Placental epithelial cell (primary cell): ENCODE measurements around the gene ARL4C. TPM values are rescaled to one million over a fixed set of nuclear protein-coding genes. Genes with fewer than 3 reads are reported as not detected.

Experiments
- total RNA-seq: library from RNA; depleted of rRNA; stranded (reverse); fragments of >200 nt; gene quantifications from 2 replicates; pipeline ENCODE4 v1.2.3, GENCODE V29; 2012

Gene ARL4C
- total RNA-seq, result 7.5 and 11.8 TPM in 2 replicates

GRCh38 chr2:234496835-234497593 lies at the start of gene ARL4C:
ARL4C (minus strand) TSS chr2:234497081; CDS start chr2:234496586, 495 bp downstream.

